Right renal cortex interstitium (tissue), 3 donors: ENCODE data around the gene LMCD1. TPM values are rescaled to one million over a fixed set of nuclear protein-coding genes. Genes with fewer than 3 reads are reported as not detected.

ENCODE experiments used
- DNase-seq, 3 donors: peaks; one replicate each; pipeline ENCODE4 v3.0.0-alpha.2; 2013; ENCODE audit warnings: low read depth in 3 of 3, low spot score in 2 of 3
- polyA plus RNA-seq, 3 donors: library from polyadenylated mRNA; unstranded; fragments of 120-200 nt; gene quantifications; one replicate each; pipeline ENCODE4 v1.2.1, GENCODE V29; 2013; ENCODE audit not compliant: insufficient read length in 3 of 3

The LMCD1 gene
- polyA plus RNA-seq = 10 to 100 TPM; 30.4 to 32.0 (median 30.5) TPM

- peak; percentile 80 to 87 (median 84) for DNase-seq
These were observed at the start of gene LMCD1 for GRCh38 chr3:8501371-8502131. Gene LMCD1, plus strand, starts transcription at chr3:8501823. Its CDS starts 116 bp downstream, at chr3:8501939.

- no peak for DNase-seq
These were observed 49.5 kb upstream of the LMCD1 start for GRCh38 chr3:8452112-8452511.

- no peak for DNase-seq
These were observed 48.5 kb upstream of the LMCD1 start for GRCh38 chr3:8453153-8453552.

GRCh38 chr3:8455526-8456411, 45.9 kb upstream of the LMCD1 start:
- no peak for DNase-seq

GRCh38 chr3:8456412-8456811, 45.2 kb upstream of the LMCD1 start:
- DNase-seq = no peak

GRCh38 chr3:8457039-8457438, 44.6 kb upstream of the LMCD1 start:
- no peak for DNase-seq

GRCh38 chr3:8458238-8458661, 43.4 kb upstream of the LMCD1 start:
- DNase-seq = no peak

- DNase-seq = no peak
These were observed 42.9 kb upstream of the LMCD1 start for GRCh38 chr3:8458711-8459110.

GRCh38 chr3:8460050-8460708, 41.4 kb upstream of the LMCD1 start:
- DNase-seq = no peak

GRCh38 chr3:8460815-8461456, 40.7 kb upstream of the LMCD1 start:
- DNase-seq = no peak

- no peak for DNase-seq
These were observed 37.0 kb upstream of the LMCD1 start for GRCh38 chr3:8464668-8465067.

- DNase-seq = no peak
These were observed 35.1 kb upstream of the LMCD1 start for GRCh38 chr3:8466526-8466925.

- peak in 1 of 3 donors; percentile 33 for DNase-seq
These were observed 30.8 kb upstream of the LMCD1 start for GRCh38 chr3:8470801-8471200.

GRCh38 chr3:8472549-8472948, 29.1 kb upstream of the LMCD1 start:
- no peak for DNase-seq

GRCh38 chr3:8473029-8473428, 28.6 kb upstream of the LMCD1 start:
- no peak for DNase-seq

GRCh38 chr3:8473990-8474389, 27.6 kb upstream of the LMCD1 start:
- DNase-seq = no peak

- DNase-seq = no peak
These were observed 26.6 kb upstream of the LMCD1 start for GRCh38 chr3:8474991-8475390.

GRCh38 chr3:8480699-8481098, 20.9 kb upstream of the LMCD1 start:
- DNase-seq = no peak

GRCh38 chr3:8481380-8481779, 20.2 kb upstream of the LMCD1 start:
- DNase-seq = no peak

GRCh38 chr3:8482263-8482662, 19.4 kb upstream of the LMCD1 start:
- no peak for DNase-seq
